HG02840 (cell line): ENCODE results near the gene DUSP16.
A peak's percentile ranks its signal among the peaks of the same experiment; 100 is the strongest.
"Not testable (repeated sequence)": the region's sequence is repeated elsewhere in the genome, so short reads cannot be mapped to it uniquely, and the experiment has no call there.

Experiments
- ATAC-seq: cut with Tn5 transposase; IDR thresholded peaks from one replicate; pipeline ENCODE4 v1.9.1; 2021; ENCODE audit warnings: mild to moderate bottlenecking, moderate library complexity, moderate number of reproducible peaks; ENCODE audit not compliant: unreplicated experiment, low FRiP score

DUSP16 gene

GRCh38 chr12:12562585-12563261 is at the start of gene DUSP16:
DUSP16 (minus strand) TSS chr12:12562863; CDS start chr12:12521098, 41,765 bp downstream.
- ATAC-seq, result peak; percentile 75

GRCh38 chr12:12612358-12612757 is 49.7 kb upstream of the DUSP16 start:
- no peak for ATAC-seq

GRCh38 chr12:12611512-12612306 is 49.0 kb upstream of the DUSP16 start, which contains the start of gene CREBL2:
CREBL2 (plus strand) TSS chr12:12611876; CDS start chr12:12612173, 297 bp downstream.
- ATAC-seq, result peak; percentile 72

GRCh38 chr12:12610711-12611110 is 48.0 kb upstream of the DUSP16 start:
- ATAC-seq, result no peak

GRCh38 chr12:12609692-12610091 is 47.0 kb upstream of the DUSP16 start:
- ATAC-seq, result no peak

GRCh38 chr12:12608557-12608957 is 45.9 kb upstream of the DUSP16 start:
- ATAC-seq, result no peak

- no peak for ATAC-seq
Observed at GRCh38 chr12:12606781-12607589, 44.3 kb upstream of the DUSP16 start.

- no peak for ATAC-seq
Observed at GRCh38 chr12:12604740-12605139, 42.1 kb upstream of the DUSP16 start.

- no peak for ATAC-seq
Observed at GRCh38 chr12:12600659-12601058, 38.0 kb upstream of the DUSP16 start.

GRCh38 chr12:12599750-12600643 is 37.3 kb upstream of the DUSP16 start:
- ATAC-seq, result no peak

GRCh38 chr12:12598864-12599263 is 36.2 kb upstream of the DUSP16 start:
- ATAC-seq, result no peak

GRCh38 chr12:12596598-12596997 is 33.9 kb upstream of the DUSP16 start:
- ATAC-seq, result not testable (repeated sequence)

GRCh38 chr12:12595929-12596328 is 33.3 kb upstream of the DUSP16 start:
- not testable (repeated sequence) for ATAC-seq

- no peak for ATAC-seq
Observed at GRCh38 chr12:12592930-12593329, 30.3 kb upstream of the DUSP16 start.

GRCh38 chr12:12590961-12591360 is 28.3 kb upstream of the DUSP16 start:
- no peak for ATAC-seq

GRCh38 chr12:12588436-12588835 is 25.8 kb upstream of the DUSP16 start:
- ATAC-seq, result not testable (repeated sequence)

- no peak for ATAC-seq
Observed at GRCh38 chr12:12587878-12588277, 25.2 kb upstream of the DUSP16 start.

GRCh38 chr12:12586879-12587675 is 24.4 kb upstream of the DUSP16 start:
- ATAC-seq, result no peak
